ENCODE measurements around the gene TPST2. TPM values are rescaled to one million over a fixed set of nuclear protein-coding genes. Genes with fewer than 3 reads are reported as not detected.

Gene TPST2
- total RNA-seq, 4 donors from 2014 or later, result 44.5 to 59.4 (median 51.9) TPM

GRCh38 chr22:26501996-26502395 lies 87.9 kb downstream of the TPST2 start:
- Histone ChIP-seq H3K4me3 (no peak overlapping the region), H3K27me3 (no peaks in the 10 kb centered on the region), H3K4me1 (peaks cover 7% of the 10 kb centered on the region), H3K9me3 (no peaks in the 10 kb centered on the region), H3K27ac (no peak overlapping the region), H3K36me3 (peaks cover 100% of the 10 kb centered on the region)
- TF ChIP-seq CTCF (IDR thresholded peaks at IDR 0.05), result no peak
- no peak for TF ChIP-seq POLR2A (IDR thresholded peaks at IDR 0.05)
- no peak for TF ChIP-seq POLR2AphosphoS5 (IDR thresholded peaks at IDR 0.05)
- no peak for TF ChIP-seq EP300 (IDR thresholded peaks at IDR 0.05)
- 98% methylated on average over 2 of the region's 2 CpGs for WGBS
- DNase-seq (ENCODE audit: low spot score in 2 of 2), result no peak

GRCh38 chr22:26499188-26499703 lies 90.7 kb downstream of the TPST2 start:
- Histone ChIP-seq H3K36me3 (peaks cover 99% of the 10 kb centered on the region), H3K27me3 (no peaks in the 10 kb centered on the region), H3K9me3 (no peaks in the 10 kb centered on the region), H3K4me3 (no peak overlapping the region), H3K27ac (no peak overlapping the region), H3K4me1 (peaks cover 11% of the 10 kb centered on the region)
- DNase-seq (ENCODE audit: low spot score in 2 of 2), result no peak
- no peak for TF ChIP-seq POLR2AphosphoS5 (IDR thresholded peaks at IDR 0.05)
- TF ChIP-seq CTCF (IDR thresholded peaks at IDR 0.05), result no peak
- no peak for TF ChIP-seq EP300 (IDR thresholded peaks at IDR 0.05)
- no peak for TF ChIP-seq POLR2A (IDR thresholded peaks at IDR 0.05)
- 92% methylated on average over 21 of the region's 25 CpGs for WGBS

DNA sequence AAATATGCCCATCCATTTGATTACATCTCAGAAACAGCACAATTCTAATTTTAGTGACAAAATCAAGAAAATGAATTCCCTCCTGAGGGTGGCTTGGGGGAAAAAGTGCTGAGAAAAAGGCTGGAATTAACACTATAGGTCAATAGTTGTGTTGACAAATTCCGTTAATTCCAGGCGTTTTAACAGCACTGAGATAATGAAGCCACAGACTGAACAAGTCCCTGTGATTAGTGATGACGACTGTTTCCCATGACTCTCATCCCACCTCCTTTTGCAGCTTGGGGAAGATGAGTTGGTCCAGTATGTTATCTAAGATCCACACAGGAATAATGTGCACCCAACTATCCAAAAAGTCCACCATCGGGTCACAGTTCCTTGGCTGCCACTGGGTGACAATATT lies 93.5 kb downstream of the TPST2 start:
- no peak for DNase-seq (ENCODE audit: low spot score in 2 of 2)
- peaks cover 12% of the 10 kb centered on the region for H3K4me1 ChIP-seq
- no peaks in the 10 kb centered on the region for H3K27me3 ChIP-seq
- no peak overlapping the region for H3K4me3 ChIP-seq
- no peaks in the 10 kb centered on the region for H3K9me3 ChIP-seq
- H3K36me3 ChIP-seq, result peaks cover 99% of the 10 kb centered on the region
- H3K27ac ChIP-seq, result no peak overlapping the region
- 81% methylated on average over 4 of the region's 4 CpGs for WGBS
- TF ChIP-seq CTCF (IDR thresholded peaks at IDR 0.05) (no peak), EP300 (IDR thresholded peaks at IDR 0.05) (no peak), POLR2AphosphoS5 (IDR thresholded peaks at IDR 0.05) (no peak), POLR2A (IDR thresholded peaks at IDR 0.05) (no peak)

- no peak for TF ChIP-seq EP300 (IDR thresholded peaks at IDR 0.05)
- TF ChIP-seq CTCF (IDR thresholded peaks at IDR 0.05), result no peak
- TF ChIP-seq POLR2A (IDR thresholded peaks at IDR 0.05), result no peak
- no peak for TF ChIP-seq POLR2AphosphoS5 (IDR thresholded peaks at IDR 0.05)
- H3K27me3 ChIP-seq, result no peaks in the 10 kb centered on the region
- no peak for DNase-seq (ENCODE audit: low spot score in 2 of 2)
- H3K9me3 ChIP-seq, result no peaks in the 10 kb centered on the region
- peaks cover 96% of the 10 kb centered on the region for H3K36me3 ChIP-seq
- H3K4me1 ChIP-seq, result peaks cover 12% of the 10 kb centered on the region
- H3K4me3 ChIP-seq, result no peak overlapping the region
- no peak overlapping the region for H3K27ac ChIP-seq
Measured at GRCh38 chr22:26494506-26494905, 95.4 kb downstream of the TPST2 start.

- peaks cover 12% of the 10 kb centered on the region for H3K4me1 ChIP-seq
- no peak for DNase-seq (ENCODE audit: low spot score in 2 of 2)
- TF ChIP-seq EP300 (IDR thresholded peaks at IDR 0.05), result no peak
- no peak for TF ChIP-seq POLR2AphosphoS5 (IDR thresholded peaks at IDR 0.05)
- TF ChIP-seq POLR2A (IDR thresholded peaks at IDR 0.05), result no peak
- TF ChIP-seq CTCF (IDR thresholded peaks at IDR 0.05), result no peak
- no peak overlapping the region for H3K27ac ChIP-seq
- no peaks in the 10 kb centered on the region for H3K27me3 ChIP-seq
- H3K36me3 ChIP-seq, result peaks cover 96% of the 10 kb centered on the region
- no peak overlapping the region for H3K4me3 ChIP-seq
- WGBS, result 88% methylated on average over 9 of the region's 9 CpGs
- no peaks in the 10 kb centered on the region for H3K9me3 ChIP-seq
Measured at GRCh38 chr22:26492220-26492619, 97.7 kb downstream of the TPST2 start.
